Pancreas (tissue), 10 donors: ENCODE measurements around the gene HOXA10. TPM values are rescaled to one million over a fixed set of nuclear protein-coding genes. Genes with fewer than 3 reads are reported as not detected.

ENCODE experiments used
- ATAC-seq, 4 donors: fragments of 200-7000 bp; cut with Tn5 transposase; one replicate each; pipeline versions ENCODE4 v1.8.0 to v1.9.1; 2020; ENCODE audit warnings: mild to moderate bottlenecking in 4 of 4, moderate library complexity in 4 of 4
- DNase-seq, 6 donors: peaks; one replicate each; pipeline ENCODE4 v3.0.0-alpha.2; 2020
- FAIRE-seq: peaks from 2 replicates; lab custom pipeline; 2012; peaks lifted over from hg19 to GRCh38; lab: Jason Lieb, UNC
- H3K27ac ChIP-seq, 4 donors: fragments of 200-600 bp; sonication (generic); 1 replicate in 3 of 4; 2 replicates in 1 of 4; pipeline versions ENCODE4 v1.5.0 to v1.8.0; 2020
- H3K27me3 ChIP-seq, 4 donors: fragments of 200-600 bp; one replicate each; pipeline ENCODE4 v1.8.0; 2021
- H3K36me3 ChIP-seq, 3 donors: fragments of 200-600 bp; sonication (generic) in 1 of 3; one replicate each; pipeline versions ENCODE4 v1.5.0 to v1.8.0; 2020 to 2021
- H3K4me1 ChIP-seq, 3 donors: fragments of 200-600 bp; one replicate each; pipeline ENCODE4 v1.8.0; 2021
- H3K4me3 ChIP-seq, 4 donors: fragments of 200-600 bp; sonication (generic) in 2 of 4; one replicate each; pipeline versions ENCODE4 v1.5.0 to v1.8.0; 2020 to 2021
- H3K9me3 ChIP-seq, 4 donors: fragments of 200-600 bp; one replicate each; pipeline ENCODE4 v1.8.0; 2021
- CTCF ChIP-seq, 4 donors: fragments of 200-600 bp; sonication (generic) in 3 of 4; IDR thresholded peaks; one replicate each; pipeline versions ENCODE4 v1.5.0 to v1.8.0; 2021; ENCODE audit warnings: antibody characterized with exemption in 4 of 4
- WGBS, 2 donors: extraction: QIAGEN DNeasy Blood & Tissue Kit; methylation state at CpG; one replicate each; pipeline ENCODE4 v1.1.7; 2013; 5-methylcytosine and 5-hydroxymethylcytosine counted together
- intact Hi-C, 3 donors: fragments of 100-400 bp; cut with DNase I; formaldehyde crosslinking; loops; one replicate each; pipeline versions ENCODE4 v1.11.1 to v1.14.2; 2022
- polyA plus RNA-seq, 2 donors: library from polyadenylated mRNA; stranded (reverse); fragments of 200-250 nt; gene quantifications; one replicate each; pipeline ENCODE4 v1.2.3, GENCODE V29; 2013
- total RNA-seq, 6 donors: library from RNA; stranded (reverse); fragmentation: NEBNext Ultra II Directional in 4 of 6; extraction: Animal tissue kit (Norgen Biotek cat#: 25700) in 4 of 6; gene quantifications; one replicate each; pipeline versions ENCODE4 v1.2.1 to v1.2.4, GENCODE V29; 2021 to 2023
- donor health status: healthy with polysubstance abuse.
- donor health status: DM: no; HTN: no; CAD: no; lungs with moderate emphysema.
- donor health status: DM: no; HTN: no; CAD: no.
- donor health status: control.
- donor health status: control.
- donor health status: Bipolar disorder and iron deficiency.
- donor health status: DM: yes; HTN: yes; CAD: no.
- donor health status: DM: no; HTN: no; CAD: no.
- donor health status: DM: no; HTN: no; CAD: no.
- donor health status: DM: yes; HTN: yes; CAD: no.

Gene HOXA10
- total and polyA plus RNA-seq, 8 donors = 0.09 to 0.18 (median 0.14) TPM; not detected in 4

- Histone ChIP-seq H3K4me3 (no peak overlapping the region), H3K4me1 (peaks cover 0 to 7% (median 0%) of the 10 kb centered on the region in 3 donors), H3K27ac (no peak overlapping the region), H3K27me3 (peaks cover 13 to 88% (median 34%) of the 10 kb centered on the region in 4 donors), H3K36me3 (no peaks in the 10 kb centered on the region), H3K9me3 (no peaks in the 10 kb centered on the region)
- ATAC-seq = no peak
- no peak for TF ChIP-seq CTCF (IDR thresholded peaks at IDR 0.05)
- intact Hi-C loops = no loop called here
- no peak for FAIRE-seq
- 10 to 11% methylated on average over 10 of the region's 10 CpGs for WGBS, 2 donors
- DNase-seq = peak in 3 of 6 donors; percentile 4 to 37 (median 37)
These were observed 1.8 kb downstream of the HOXA10 start for GRCh38 chr7:27172315-27172774.

GRCh38 chr7:27171637-27172314 is 2.3 kb downstream of the HOXA10 start:
- peaks cover 13 to 89% (median 36%) of the 10 kb centered on the region in 4 donors for H3K27me3 ChIP-seq
- no peaks in the 10 kb centered on the region for H3K36me3 ChIP-seq
- H3K27ac ChIP-seq = no peak overlapping the region
- WGBS, 2 donors = 8 to 10% methylated on average over 30 of the region's 30 CpGs
- DNase-seq (peak in 2 of 6 donors; percentile 4 to 45), ATAC-seq (no peak), FAIRE-seq (no peak)
- TF ChIP-seq CTCF (IDR thresholded peaks at IDR 0.05) = no peak
- no peaks in the 10 kb centered on the region for H3K9me3 ChIP-seq
- no peak overlapping the region for H3K4me3 ChIP-seq
- intact Hi-C loops = no loop called here
- peaks cover 0 to 7% (median 0%) of the 10 kb centered on the region in 3 donors for H3K4me1 ChIP-seq

- no peak for TF ChIP-seq CTCF (IDR thresholded peaks at IDR 0.05)
- no peak overlapping the region for H3K4me3 ChIP-seq
- no peak for ATAC-seq
- 9 to 11% methylated on average over 8 of the region's 8 CpGs for WGBS, 2 donors
- H3K27me3 ChIP-seq = peaks cover 17 to 89% (median 39%) of the 10 kb centered on the region in 4 donors
- H3K27ac ChIP-seq = no peak overlapping the region
- H3K36me3 ChIP-seq = no peaks in the 10 kb centered on the region
- FAIRE-seq = no peak
- DNase-seq = peak in 3 of 6 donors; percentile 4 to 38 (median 17)
- H3K4me1 ChIP-seq = peaks cover 0 to 7% (median 0%) of the 10 kb centered on the region in 3 donors
- no peaks in the 10 kb centered on the region for H3K9me3 ChIP-seq
- intact Hi-C loops = no loop called here
These were observed 2.8 kb downstream of the HOXA10 start for GRCh38 chr7:27171325-27171636.

GRCh38 chr7:27170426-27171324 is 3.4 kb downstream of the HOXA10 start:
- ATAC-seq = no peak
- Histone ChIP-seq H3K9me3 (no peaks in the 10 kb centered on the region), H3K36me3 (no peaks in the 10 kb centered on the region), H3K27ac (no peak overlapping the region), H3K4me3 (no peak overlapping the region), H3K4me1 (peaks cover 0 to 7% (median 0%) of the 10 kb centered on the region in 3 donors), H3K27me3 (peaks cover 17 to 89% (median 44%) of the 10 kb centered on the region in 4 donors)
- no peak for FAIRE-seq
- 16 to 19% methylated on average over 11 of the region's 11 CpGs for WGBS, 2 donors
- no peak for DNase-seq
- intact Hi-C loops = no loop called here
- no peak for TF ChIP-seq CTCF (IDR thresholded peaks at IDR 0.05)
